HL-60 (cell line): ENCODE data around the gene TDRD3.

Experiments
- DNase-seq, 2 experiments: peaks; one replicate each; pipeline ENCODE4 v3.0.0-alpha.2; 2010 to 2020; ENCODE audit warnings: low read depth in 1 of 2, low spot score in 1 of 2
- H3K27ac ChIP-seq: fragments of 250-450 bp; sonication (Bioruptor Pico); replicated peaks from 2 replicates; pipeline ENCODE4 v1.5.1; 2020; ENCODE audit warnings: mild to moderate bottlenecking, moderate library complexity
- H3K27me3 ChIP-seq: fragments of 250-450 bp; sonication (Bioruptor Pico); 2 replicates; pipeline ENCODE4 v1.5.1; 2021; ENCODE audit warnings: mild to moderate bottlenecking, moderate library complexity; ENCODE audit not compliant: insufficient read depth, poor library complexity, severe bottlenecking
- H3K4me3 ChIP-seq: replicated peaks from 2 replicates; pipeline ENCODE4 v1.5.1; 2011; ENCODE audit warnings: mild to moderate bottlenecking, control low read depth, low read length; ENCODE audit not compliant: insufficient read depth
- GABPA ChIP-seq: IDR thresholded peaks from 2 replicates; pipeline ENCODE4 v1.6.1; 2012; ENCODE audit warnings: low read depth
- POLR2AphosphoS5 ChIP-seq: IDR thresholded peaks from 2 replicates; pipeline ENCODE4 v1.6.1; 2012; ENCODE audit warnings: low read depth
- SPI1 ChIP-seq: IDR thresholded peaks from 2 replicates; pipeline ENCODE4 v1.6.1; 2012; ENCODE audit warnings: low read depth, mild to moderate bottlenecking, borderline replicate concordance
- TF ChIP-seq, protein P1 (sequence below): IDR thresholded peaks from one replicate; pipeline ENCODE4 v1.5.1; 2011; ENCODE audit warnings: low read length, control low read depth, inconsistent platforms; ENCODE audit not compliant: insufficient read depth
- TF ChIP-seq, protein P2 (sequence below): IDR thresholded peaks from 2 replicates; pipeline ENCODE4 v1.6.1; 2012; ENCODE audit warnings: low read depth; ENCODE audit not compliant: insufficient replicate concordance

The TDRD3 gene

DNA sequence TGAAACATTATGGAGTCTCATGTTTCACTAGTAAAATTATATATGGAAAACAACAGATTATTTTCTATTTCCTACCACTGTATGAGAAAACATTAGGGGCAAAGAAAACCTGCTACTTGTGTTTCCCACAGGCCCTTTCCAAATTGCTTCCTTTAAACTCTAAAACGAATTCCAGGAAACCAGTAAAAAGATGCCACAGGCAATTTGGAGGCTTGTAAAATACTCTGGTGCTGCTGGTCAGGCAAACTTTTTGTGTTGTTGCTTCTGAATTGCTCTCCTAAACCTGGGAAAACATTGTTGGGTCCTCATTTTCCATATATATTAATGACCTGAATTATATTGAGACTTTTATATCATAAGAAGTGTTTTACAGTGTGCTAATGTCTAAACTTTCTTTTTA is 141.5 kb downstream of the TDRD3 start:
- Histone ChIP-seq H3K4me3 (no peak overlapping the region), H3K27ac (no peak overlapping the region), H3K27me3 (no peaks in the 10 kb centered on the region)
- DNase-seq = no peak
- TF ChIP-seq GABPA (no peak), POLR2AphosphoS5 (no peak), SPI1 (no peak)
- TF ChIP-seq, protein P1, sequence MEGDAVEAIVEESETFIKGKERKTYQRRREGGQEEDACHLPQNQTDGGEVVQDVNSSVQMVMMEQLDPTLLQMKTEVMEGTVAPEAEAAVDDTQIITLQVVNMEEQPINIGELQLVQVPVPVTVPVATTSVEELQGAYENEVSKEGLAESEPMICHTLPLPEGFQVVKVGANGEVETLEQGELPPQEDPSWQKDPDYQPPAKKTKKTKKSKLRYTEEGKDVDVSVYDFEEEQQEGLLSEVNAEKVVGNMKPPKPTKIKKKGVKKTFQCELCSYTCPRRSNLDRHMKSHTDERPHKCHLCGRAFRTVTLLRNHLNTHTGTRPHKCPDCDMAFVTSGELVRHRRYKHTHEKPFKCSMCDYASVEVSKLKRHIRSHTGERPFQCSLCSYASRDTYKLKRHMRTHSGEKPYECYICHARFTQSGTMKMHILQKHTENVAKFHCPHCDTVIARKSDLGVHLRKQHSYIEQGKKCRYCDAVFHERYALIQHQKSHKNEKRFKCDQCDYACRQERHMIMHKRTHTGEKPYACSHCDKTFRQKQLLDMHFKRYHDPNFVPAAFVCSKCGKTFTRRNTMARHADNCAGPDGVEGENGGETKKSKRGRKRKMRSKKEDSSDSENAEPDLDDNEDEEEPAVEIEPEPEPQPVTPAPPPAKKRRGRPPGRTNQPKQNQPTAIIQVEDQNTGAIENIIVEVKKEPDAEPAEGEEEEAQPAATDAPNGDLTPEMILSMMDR = no peak
- TF ChIP-seq, protein P2, sequence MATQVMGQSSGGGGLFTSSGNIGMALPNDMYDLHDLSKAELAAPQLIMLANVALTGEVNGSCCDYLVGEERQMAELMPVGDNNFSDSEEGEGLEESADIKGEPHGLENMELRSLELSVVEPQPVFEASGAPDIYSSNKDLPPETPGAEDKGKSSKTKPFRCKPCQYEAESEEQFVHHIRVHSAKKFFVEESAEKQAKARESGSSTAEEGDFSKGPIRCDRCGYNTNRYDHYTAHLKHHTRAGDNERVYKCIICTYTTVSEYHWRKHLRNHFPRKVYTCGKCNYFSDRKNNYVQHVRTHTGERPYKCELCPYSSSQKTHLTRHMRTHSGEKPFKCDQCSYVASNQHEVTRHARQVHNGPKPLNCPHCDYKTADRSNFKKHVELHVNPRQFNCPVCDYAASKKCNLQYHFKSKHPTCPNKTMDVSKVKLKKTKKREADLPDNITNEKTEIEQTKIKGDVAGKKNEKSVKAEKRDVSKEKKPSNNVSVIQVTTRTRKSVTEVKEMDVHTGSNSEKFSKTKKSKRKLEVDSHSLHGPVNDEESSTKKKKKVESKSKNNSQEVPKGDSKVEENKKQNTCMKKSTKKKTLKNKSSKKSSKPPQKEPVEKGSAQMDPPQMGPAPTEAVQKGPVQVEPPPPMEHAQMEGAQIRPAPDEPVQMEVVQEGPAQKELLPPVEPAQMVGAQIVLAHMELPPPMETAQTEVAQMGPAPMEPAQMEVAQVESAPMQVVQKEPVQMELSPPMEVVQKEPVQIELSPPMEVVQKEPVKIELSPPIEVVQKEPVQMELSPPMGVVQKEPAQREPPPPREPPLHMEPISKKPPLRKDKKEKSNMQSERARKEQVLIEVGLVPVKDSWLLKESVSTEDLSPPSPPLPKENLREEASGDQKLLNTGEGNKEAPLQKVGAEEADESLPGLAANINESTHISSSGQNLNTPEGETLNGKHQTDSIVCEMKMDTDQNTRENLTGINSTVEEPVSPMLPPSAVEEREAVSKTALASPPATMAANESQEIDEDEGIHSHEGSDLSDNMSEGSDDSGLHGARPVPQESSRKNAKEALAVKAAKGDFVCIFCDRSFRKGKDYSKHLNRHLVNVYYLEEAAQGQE = no peak

DNA sequence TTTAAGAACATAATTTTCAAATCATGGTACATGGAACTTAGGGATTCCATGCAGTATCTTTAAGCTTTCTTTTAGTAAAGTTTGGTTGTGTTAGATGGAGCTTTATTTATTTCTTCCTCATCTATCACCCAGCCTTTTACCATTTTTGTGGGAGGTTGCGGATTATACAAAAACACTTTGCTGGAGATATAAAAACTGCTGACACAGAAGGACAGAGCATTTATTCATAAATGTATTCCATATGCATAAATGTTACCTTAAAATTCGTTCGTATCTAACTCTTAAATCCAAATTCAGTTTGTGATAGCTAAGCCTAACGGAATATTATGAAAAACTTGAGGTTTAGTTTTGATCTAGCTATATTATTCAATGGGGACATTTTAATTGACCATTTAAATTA is 143.3 kb downstream of the TDRD3 start:
- no peak for TF ChIP-seq GABPA
- TF ChIP-seq SPI1 = no peak
- TF ChIP-seq, protein P2 = no peak
- TF ChIP-seq POLR2AphosphoS5 = no peak
- TF ChIP-seq, protein P1 = no peak
- Histone ChIP-seq H3K4me3 (no peak overlapping the region), H3K27ac (no peak overlapping the region), H3K27me3 (no peaks in the 10 kb centered on the region)
- DNase-seq = no peak

DNA sequence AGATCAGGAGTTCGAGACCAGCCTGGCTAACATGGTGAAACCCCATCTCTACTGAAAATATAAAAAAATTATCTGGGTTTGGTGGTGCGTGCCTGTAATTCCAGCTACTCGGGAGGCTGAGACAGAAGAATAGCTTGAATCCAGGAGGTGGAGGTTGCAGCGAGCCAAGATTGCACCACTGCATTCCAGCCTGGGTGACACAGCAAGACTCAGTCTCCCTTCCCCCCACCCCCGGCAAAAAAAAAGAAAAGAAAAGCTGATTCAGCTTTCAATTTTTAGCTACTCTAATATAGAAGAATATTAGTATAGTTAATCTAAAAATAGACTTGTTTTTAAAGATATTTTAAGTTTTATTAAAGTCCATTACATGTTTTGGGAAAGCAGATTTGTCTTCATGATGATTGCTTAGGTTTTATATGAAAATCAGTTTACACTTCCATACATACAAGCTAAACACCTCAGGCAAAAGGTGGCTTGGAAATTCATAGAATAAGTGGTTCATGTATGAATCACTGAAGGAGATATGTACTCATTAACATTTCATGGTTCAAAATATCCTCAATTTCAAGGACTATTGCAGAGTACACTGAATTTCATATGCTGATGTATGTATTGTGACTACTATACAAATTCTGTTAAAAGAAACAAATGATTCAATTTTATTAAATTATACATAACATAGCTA is 165.2 kb downstream of the TDRD3 start:
- DNase-seq = no peak
- TF ChIP-seq SPI1 (no peak), GABPA (no peak), POLR2AphosphoS5 (no peak)
- TF ChIP-seq, protein P2 = no peak
- TF ChIP-seq, protein P1 = no peak
- H3K4me3 ChIP-seq = no peak overlapping the region
- H3K27ac ChIP-seq = no peak overlapping the region
- no peaks in the 10 kb centered on the region for H3K27me3 ChIP-seq
